BE2C (cell line): ENCODE measurements around the gene TADA2B. TPM values are rescaled to one million over a fixed set of nuclear protein-coding genes. Genes with fewer than 3 reads are reported as not detected.

Experiments
- DNase-seq: peaks from one replicate; pipeline ENCODE4 v3.0.0-alpha.2; 2020
- H3K27me3 ChIP-seq: fragments of 250-450 bp; sonication (Bioruptor Pico); 2 replicates; pipeline ENCODE4 v1.5.1; 2020; ENCODE audit warnings: mild to moderate bottlenecking
- H3K36me3 ChIP-seq: fragments of 250-450 bp; sonication (Bioruptor Pico); 2 replicates; pipeline ENCODE4 v1.5.1; 2020; ENCODE audit warnings: mild to moderate bottlenecking
- H3K4me1 ChIP-seq: fragments of 250-450 bp; sonication (Bioruptor Pico); 2 replicates; pipeline ENCODE4 v1.5.1; 2020
- H3K4me3 ChIP-seq: 2 replicates; pipeline ENCODE4 v1.5.1; 2011; ENCODE audit warnings: low read depth, low read length
- H3K9me3 ChIP-seq: fragments of 250-450 bp; sonication (Bioruptor Pico); 2 replicates; pipeline ENCODE4 v1.5.1; 2020
- CTCF ChIP-seq: IDR thresholded peaks from 2 replicates; pipeline ENCODE4 v1.5.1; 2012; ENCODE audit warnings: mild to moderate bottlenecking, low read depth, low read length
- polyA plus RNA-seq: library from polyadenylated mRNA; unstranded; fragments of >200 nt; gene quantifications from one replicate; pipeline ENCODE4 v1.2.1, GENCODE V29; 2012; ENCODE audit warnings: low read depth, missing spikeins; ENCODE audit not compliant: insufficient read length, insufficient read depth

Gene TADA2B
- polyA plus RNA-seq: 20.8 TPM

DNA sequence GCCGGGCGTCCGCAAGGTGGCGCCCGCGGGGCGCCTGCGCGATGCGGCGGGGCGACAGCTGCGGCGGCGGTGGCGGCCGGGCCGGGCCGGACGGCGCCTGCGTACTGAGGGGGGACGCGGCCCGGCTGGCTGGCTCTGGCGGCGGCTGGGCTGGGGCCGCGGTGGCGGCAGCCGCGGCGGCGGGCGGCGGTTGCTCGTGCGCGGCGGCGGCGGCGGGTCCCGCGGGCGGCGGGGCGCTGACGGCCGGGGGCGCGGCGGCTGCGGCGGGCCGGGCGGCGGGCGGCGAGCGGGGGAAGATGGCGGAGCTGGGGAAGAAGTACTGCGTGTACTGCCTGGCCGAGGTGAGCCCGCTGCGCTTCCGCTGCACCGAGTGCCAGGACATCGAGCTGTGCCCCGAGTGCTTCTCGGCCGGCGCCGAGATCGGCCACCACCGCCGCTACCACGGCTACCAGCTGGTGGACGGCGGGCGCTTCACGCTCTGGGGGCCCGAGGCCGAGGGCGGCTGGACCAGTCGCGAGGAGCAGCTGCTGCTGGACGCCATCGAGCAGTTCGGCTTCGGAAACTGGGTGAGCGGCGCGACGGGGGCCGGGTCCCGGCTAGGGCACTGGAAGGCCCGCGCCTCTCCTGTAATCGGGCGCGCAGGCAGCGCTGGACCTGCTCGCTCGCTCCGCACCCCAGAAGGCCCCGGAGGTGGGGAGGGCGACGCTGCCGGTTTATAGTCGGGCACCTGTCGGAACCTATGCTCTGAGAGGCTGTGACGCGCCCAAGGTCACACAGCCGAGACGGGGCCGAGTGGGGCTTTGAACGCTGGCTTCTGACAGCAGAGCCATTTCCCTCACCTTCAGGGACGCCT is at the start of gene TADA2B:
TADA2B (plus strand) TSS at position 89 of the 853 bp plus-strand sequence; CDS start at position 297, 208 bp downstream.
- H3K9me3 ChIP-seq: no peaks in the 10 kb centered on the region
- peaks cover 14% of the 10 kb centered on the region; the same call in 1 of the 2 replicates for H3K4me1 ChIP-seq
- DNase-seq: peak; percentile 52

DNA sequence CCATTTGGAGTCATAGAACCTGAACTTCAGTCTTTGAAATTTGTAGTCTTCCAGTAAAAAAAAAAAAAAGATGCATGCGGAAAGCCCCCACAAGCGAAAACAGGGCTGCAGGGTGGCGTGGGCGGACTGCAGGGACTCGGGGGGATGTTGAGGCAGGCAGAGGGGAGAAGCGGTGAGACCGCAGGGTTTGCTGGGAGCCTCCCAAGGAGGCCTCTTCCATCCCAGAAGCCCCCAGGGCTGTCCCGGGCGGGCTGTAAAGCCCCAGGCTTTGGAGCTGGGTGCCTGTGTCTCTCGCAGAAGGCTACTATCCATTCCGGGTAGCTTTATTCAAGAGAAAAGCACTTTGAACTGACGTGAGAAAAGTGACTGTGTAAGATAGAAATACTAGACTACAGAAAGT is 46.7 kb upstream of the TADA2B start:
- no peak for TF ChIP-seq CTCF
- no peaks in the 10 kb centered on the region for H3K9me3 ChIP-seq
- no peaks in the 10 kb centered on the region for H3K27me3 ChIP-seq
- no peak overlapping the region for H3K4me3 ChIP-seq
- no peak for DNase-seq
- H3K4me1 ChIP-seq: peaks cover 4% of the 10 kb centered on the region; the same call in 1 of the 2 replicates
- peaks cover 56% of the 10 kb centered on the region for H3K36me3 ChIP-seq

More for the DNA sequence above, at the start of gene TADA2B:
- TF ChIP-seq CTCF: no peak
- Histone ChIP-seq H3K4me3 (peak within 1 kb of the TSS; percentile 95), H3K36me3 (no peaks in the 10 kb centered on the region), H3K27me3 (no peaks in the 10 kb centered on the region)

- Histone ChIP-seq H3K4me3 (no peak overlapping the region), H3K27me3 (no peaks in the 10 kb centered on the region), H3K9me3 (no peaks in the 10 kb centered on the region), H3K36me3 (peaks cover 56% of the 10 kb centered on the region), H3K4me1 (no peaks in the 10 kb centered on the region)
- no peak for TF ChIP-seq CTCF
- DNase-seq: no peak
These were observed 43.7 kb upstream of the TADA2B start for GRCh38 chr4:6999172-7000086.

GRCh38 chr4:7000421-7001176 is 42.6 kb upstream of the TADA2B start:
- Histone ChIP-seq H3K27me3 (no peaks in the 10 kb centered on the region), H3K4me1 (no peaks in the 10 kb centered on the region), H3K36me3 (peaks cover 59% of the 10 kb centered on the region), H3K9me3 (no peaks in the 10 kb centered on the region), H3K4me3 (no peak overlapping the region)
- DNase-seq: no peak
- no peak for TF ChIP-seq CTCF

- H3K36me3 ChIP-seq: peaks cover 59% of the 10 kb centered on the region
These were observed 41.9 kb upstream of the TADA2B start for GRCh38 chr4:7001271-7001670.

More at GRCh38 chr4:7001271-7001670, 41.9 kb upstream of the TADA2B start:
- no peak for TF ChIP-seq CTCF
- H3K4me3 ChIP-seq: no peak overlapping the region
- no peaks in the 10 kb centered on the region for H3K9me3 ChIP-seq
- H3K27me3 ChIP-seq: no peaks in the 10 kb centered on the region
- no peaks in the 10 kb centered on the region for H3K4me1 ChIP-seq
- DNase-seq: no peak
